ENCODE measurements around the gene MRI1.

Gene MRI1

DNA sequence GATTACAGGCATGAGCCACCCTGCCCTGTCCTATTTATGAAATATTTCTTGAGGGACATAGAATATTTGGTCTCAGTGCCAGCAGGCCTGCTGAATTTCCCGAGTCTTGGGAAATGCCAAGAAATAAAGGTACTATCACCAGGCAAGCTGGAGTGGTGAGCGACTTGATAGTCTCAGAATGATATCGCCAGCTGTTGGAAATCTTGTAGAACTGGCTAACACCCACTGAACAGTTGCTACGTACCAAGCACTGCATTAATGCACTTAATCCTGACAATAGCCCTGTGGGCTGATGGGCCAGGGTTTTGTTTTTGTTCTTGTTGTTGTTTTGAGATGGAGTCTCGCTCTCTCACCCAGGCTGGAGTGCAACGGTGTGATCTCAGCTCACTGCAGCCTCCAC, 42.2 kb upstream of the MRI1 start:
- H3F3A ChIP-seq (ENCODE audit: insufficient read depth): no peaks in the 10 kb centered on the region
- no peaks in the 10 kb centered on the region for H3K79me2 ChIP-seq (ENCODE audit: insufficient read depth, low read length)
- H3K4me3 ChIP-seq (ENCODE audit: insufficient read depth, low read length, poor library complexity, severe bottlenecking): no peak overlapping the region
- H4K20me1 ChIP-seq (ENCODE audit: low read depth, low read length): no peaks in the 10 kb centered on the region
- H3K36me3 ChIP-seq (ENCODE audit: low read length): no peaks in the 10 kb centered on the region
- no peak overlapping the region for H3K27ac ChIP-seq (ENCODE audit: low read depth, low read length)
- no peaks in the 10 kb centered on the region for H3K9me2 ChIP-seq (replicated peaks; ENCODE audit: insufficient read depth, low read length)
- no peak overlapping the region for H3K9ac ChIP-seq (ENCODE audit: low read length)
- no peaks in the 10 kb centered on the region for H3K27me3 ChIP-seq (ENCODE audit: low read length)
- H2AFZ ChIP-seq (ENCODE audit: low read depth, low read length, severe bottlenecking): no peak overlapping the region
- TF ChIP-seq EZH2phosphoT487 (conservative IDR thresholded peaks at IDR 0.05; ENCODE audit: low read length): no peak
- TF ChIP-seq, protein P1, sequence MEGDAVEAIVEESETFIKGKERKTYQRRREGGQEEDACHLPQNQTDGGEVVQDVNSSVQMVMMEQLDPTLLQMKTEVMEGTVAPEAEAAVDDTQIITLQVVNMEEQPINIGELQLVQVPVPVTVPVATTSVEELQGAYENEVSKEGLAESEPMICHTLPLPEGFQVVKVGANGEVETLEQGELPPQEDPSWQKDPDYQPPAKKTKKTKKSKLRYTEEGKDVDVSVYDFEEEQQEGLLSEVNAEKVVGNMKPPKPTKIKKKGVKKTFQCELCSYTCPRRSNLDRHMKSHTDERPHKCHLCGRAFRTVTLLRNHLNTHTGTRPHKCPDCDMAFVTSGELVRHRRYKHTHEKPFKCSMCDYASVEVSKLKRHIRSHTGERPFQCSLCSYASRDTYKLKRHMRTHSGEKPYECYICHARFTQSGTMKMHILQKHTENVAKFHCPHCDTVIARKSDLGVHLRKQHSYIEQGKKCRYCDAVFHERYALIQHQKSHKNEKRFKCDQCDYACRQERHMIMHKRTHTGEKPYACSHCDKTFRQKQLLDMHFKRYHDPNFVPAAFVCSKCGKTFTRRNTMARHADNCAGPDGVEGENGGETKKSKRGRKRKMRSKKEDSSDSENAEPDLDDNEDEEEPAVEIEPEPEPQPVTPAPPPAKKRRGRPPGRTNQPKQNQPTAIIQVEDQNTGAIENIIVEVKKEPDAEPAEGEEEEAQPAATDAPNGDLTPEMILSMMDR (IDR thresholded peaks at IDR 0.05; ENCODE audit: insufficient read depth, low read length, poor library complexity, severe bottlenecking): no peak
- H3K9me3 ChIP-seq (ENCODE audit: insufficient read depth, low read length): no peaks in the 10 kb centered on the region
- H3K4me2 ChIP-seq (ENCODE audit: low read depth, low read length, poor library complexity, severe bottlenecking): no peak overlapping the region

DNA sequence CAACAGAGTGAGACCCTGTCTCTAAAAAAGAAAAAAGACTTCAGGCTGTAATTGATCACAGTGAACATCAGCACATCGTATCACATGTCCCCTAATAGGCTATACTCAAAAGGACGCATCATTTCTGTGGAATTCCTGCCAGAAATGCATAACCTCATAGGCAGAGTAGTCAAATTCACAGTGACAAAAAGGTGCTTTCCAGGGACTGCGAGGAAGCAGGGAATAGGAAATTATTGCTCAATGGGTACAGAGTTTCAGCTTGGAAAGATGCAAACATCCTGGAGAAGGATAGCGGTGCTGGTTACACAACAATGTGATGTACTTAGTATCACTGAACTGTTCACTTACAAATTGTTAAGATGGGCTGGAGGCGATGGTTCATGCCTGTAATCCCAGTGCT, 41.1 kb upstream of the MRI1 start:
- Histone ChIP-seq H3K36me3 (ENCODE audit: low read length) (no peaks in the 10 kb centered on the region), H3K9me2 (replicated peaks; ENCODE audit: insufficient read depth, low read length) (no peaks in the 10 kb centered on the region), H3K9ac (ENCODE audit: low read length) (no peak overlapping the region), H3K4me2 (ENCODE audit: low read depth, low read length, poor library complexity, severe bottlenecking) (no peak overlapping the region), H3K27me3 (ENCODE audit: low read length) (no peaks in the 10 kb centered on the region), H3K27ac (ENCODE audit: low read depth, low read length) (no peak overlapping the region), H4K20me1 (ENCODE audit: low read depth, low read length) (no peaks in the 10 kb centered on the region), H3F3A (ENCODE audit: insufficient read depth) (no peaks in the 10 kb centered on the region), H2AFZ (ENCODE audit: low read depth, low read length, severe bottlenecking) (no peak overlapping the region), H3K9me3 (ENCODE audit: insufficient read depth, low read length) (no peaks in the 10 kb centered on the region), H3K4me3 (ENCODE audit: insufficient read depth, low read length, poor library complexity, severe bottlenecking) (no peak overlapping the region), H3K79me2 (ENCODE audit: insufficient read depth, low read length) (no peaks in the 10 kb centered on the region)
- TF ChIP-seq, protein P1 (IDR thresholded peaks at IDR 0.05; ENCODE audit: insufficient read depth, low read length, poor library complexity, severe bottlenecking): no peak
- no peak for TF ChIP-seq EZH2phosphoT487 (conservative IDR thresholded peaks at IDR 0.05; ENCODE audit: low read length)

DNA sequence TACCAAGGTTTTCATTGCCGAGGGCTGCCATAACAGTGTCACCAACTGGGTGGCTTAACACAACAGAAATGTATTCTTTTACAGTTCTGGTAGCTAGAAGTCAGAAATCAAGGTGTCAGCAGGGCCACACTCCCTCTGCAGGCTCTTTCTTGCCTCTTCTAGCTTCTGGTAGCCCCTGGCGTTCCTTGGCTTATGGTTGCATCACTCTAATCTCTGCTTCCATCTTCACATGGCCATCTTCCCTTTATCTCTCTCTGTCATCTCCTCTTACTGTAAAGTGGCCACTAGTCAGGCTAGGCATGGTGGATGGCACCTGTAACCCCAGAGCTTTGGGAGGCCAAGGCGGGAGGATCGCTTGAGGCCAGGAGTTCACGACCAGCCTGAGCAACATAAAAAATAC, 38.0 kb upstream of the MRI1 start:
- Histone ChIP-seq H3K4me3 (ENCODE audit: insufficient read depth, low read length, poor library complexity, severe bottlenecking) (no peak overlapping the region), H3K27me3 (ENCODE audit: low read length) (no peaks in the 10 kb centered on the region)

More for the DNA sequence above, 38.0 kb upstream of the MRI1 start:
- no peaks in the 10 kb centered on the region for H3K36me3 ChIP-seq (ENCODE audit: low read length)
- H3K27ac ChIP-seq (ENCODE audit: low read depth, low read length): no peak overlapping the region
- H3K79me2 ChIP-seq (ENCODE audit: insufficient read depth, low read length): no peaks in the 10 kb centered on the region
- H3K4me2 ChIP-seq (ENCODE audit: low read depth, low read length, poor library complexity, severe bottlenecking): no peak overlapping the region
- no peak for TF ChIP-seq EZH2phosphoT487 (conservative IDR thresholded peaks at IDR 0.05; ENCODE audit: low read length)
- TF ChIP-seq, protein P1 (IDR thresholded peaks at IDR 0.05; ENCODE audit: insufficient read depth, low read length, poor library complexity, severe bottlenecking): no peak
- H3K9ac ChIP-seq (ENCODE audit: low read length): no peak overlapping the region
- no peaks in the 10 kb centered on the region for H4K20me1 ChIP-seq (ENCODE audit: low read depth, low read length)
- H3K9me2 ChIP-seq (replicated peaks; ENCODE audit: insufficient read depth, low read length): no peaks in the 10 kb centered on the region
- no peak overlapping the region for H2AFZ ChIP-seq (ENCODE audit: low read depth, low read length, severe bottlenecking)
- H3K9me3 ChIP-seq (ENCODE audit: insufficient read depth, low read length): no peaks in the 10 kb centered on the region
- 0 out of 2 replicates have a peak, but pooled peaks cover 4% of the 10 kb centered on the region for H3F3A ChIP-seq (ENCODE audit: insufficient read depth)
